Adrenal gland (tissue), 12 donors: Measurements from ENCODE around the gene SBF1. TPM values are rescaled to one million over a fixed set of nuclear protein-coding genes. Genes with fewer than 3 reads are reported as not detected.
"Not testable (repeated sequence)": the region's sequence is repeated elsewhere in the genome, so short reads cannot be mapped to it uniquely, and the experiment has no call there.

Source experiments
- DNase-seq, 7 donors: peaks; one replicate each; pipeline ENCODE4 v3.0.0-alpha.2; 2019 to 2020
- H3K27ac ChIP-seq, 5 donors: fragments of 200-600 bp; sonication (generic) in 4 of 5; 1 replicate in 3 of 5; 2 replicates in 2 of 5; pipeline versions ENCODE4 v1.5.1 to v1.8.0; 2016 to 2020; ENCODE audit warnings: mild to moderate bottlenecking in 1 of 5
- H3K27me3 ChIP-seq: fragments of 200-600 bp; 2 replicates; pipeline ENCODE4 v1.8.0; 2021
- H3K36me3 ChIP-seq, 2 donors: fragments of 200-600 bp; replicated peaks in 1 of 2; 1 replicate in 1 of 2; 2 replicates in 1 of 2; pipeline versions ENCODE4 v1.5.1 to v1.8.0; 2018 to 2022
- H3K4me1 ChIP-seq, 2 donors: fragments of 200-600 bp; replicated peaks in 1 of 2; 1 replicate in 1 of 2; 2 replicates in 1 of 2; pipeline versions ENCODE4 v1.5.1 to v1.8.0; 2018 to 2021
- H3K4me3 ChIP-seq, 4 donors: fragments of 200-600 bp; sonication (generic) in 3 of 4; one replicate each; pipeline ENCODE4 v1.5.1; 2016 to 2018
- H3K9me3 ChIP-seq, 3 donors: fragments of 200-600 bp; sonication (generic) in 1 of 3; replicated peaks in 1 of 3; 1 replicate in 2 of 3; 2 replicates in 1 of 3; pipeline versions ENCODE4 v1.5.1 to v1.8.0; 2016 to 2021
- POLR2A ChIP-seq, 2 donors: fragments of 450-650 bp; IDR thresholded peaks; one replicate each; pipeline ENCODE4 v1.6.1; 2017; ENCODE audit warnings: antibody characterized with exemption in 2 of 2, mild to moderate bottlenecking in 2 of 2, moderate library complexity in 1 of 2
- WGBS, 4 donors: extraction: QIAGEN DNeasy Blood & Tissue Kit in 2 of 4; methylation state at CpG; one replicate each; pipeline versions ENCODE4 v1.1.5 to v1.1.7; 2013 to 2017; 5-methylcytosine and 5-hydroxymethylcytosine counted together
- intact Hi-C, 2 donors: fragments of 100-400 bp; cut with DNase I; formaldehyde crosslinking; loops; one replicate each; pipeline versions ENCODE4 v1.14.1 to v1.15.0; 2022 to 2023
- polyA plus RNA-seq, 3 donors: library from polyadenylated mRNA; stranded (reverse); fragments of 200-250 nt in 2 of 3; fragments of 350-450 nt in 1 of 3; fragmentation: Illumina TruSeq in 1 of 3; extraction: RNeasy Lipid Tissue Mini Kit (QIAGEN cat#74804) in 1 of 3; gene quantifications; one replicate each; pipeline ENCODE4 v1.2.3, GENCODE V29; 2013 to 2014
- total RNA-seq, 9 donors: library from RNA; depleted of rRNA in 4 of 9; stranded (reverse); fragments of >200 nt in 4 of 9; fragments of 120-200 nt in 1 of 9; fragmentation: NEBNext Ultra II Directional in 1 of 9; extraction: Animal tissue kit (Norgen Biotek cat#: 25700) in 1 of 9; gene quantifications; one replicate each; pipeline versions ENCODE4 v1.1.0 to v1.2.4, GENCODE V29; 2013 to 2023
- TF ChIP-seq, protein P1 (sequence below), 6 experiments: fragments of 450-650 bp in 4 of 6; fragments of 200-600 bp in 2 of 6; sonication (generic) in 1 of 6; IDR thresholded peaks; 1 replicate in 5 of 6; 2 replicates in 1 of 6; pipeline versions ENCODE4 v1.5.1 to v1.8.0; 2016 to 2021; ENCODE audit warnings: antibody characterized with exemption in 6 of 6, mild to moderate bottlenecking in 2 of 6, moderate library complexity in 1 of 6
- donor health status: healthy with polysubstance abuse.
- donor health status: Bipolar disorder and iron deficiency.
- donor health status: DM: yes; HTN: yes; CAD: no.
- donor health status: DM: no; HTN: no; CAD: no.
- donor health status: DM: no; HTN: no; CAD: no.
- donor health status: DM: yes; HTN: yes; CAD: no.

SBF1 gene
- total and polyA plus RNA-seq, 12 donors: 8.4 to 117 (median 72.9) TPM

DNA sequence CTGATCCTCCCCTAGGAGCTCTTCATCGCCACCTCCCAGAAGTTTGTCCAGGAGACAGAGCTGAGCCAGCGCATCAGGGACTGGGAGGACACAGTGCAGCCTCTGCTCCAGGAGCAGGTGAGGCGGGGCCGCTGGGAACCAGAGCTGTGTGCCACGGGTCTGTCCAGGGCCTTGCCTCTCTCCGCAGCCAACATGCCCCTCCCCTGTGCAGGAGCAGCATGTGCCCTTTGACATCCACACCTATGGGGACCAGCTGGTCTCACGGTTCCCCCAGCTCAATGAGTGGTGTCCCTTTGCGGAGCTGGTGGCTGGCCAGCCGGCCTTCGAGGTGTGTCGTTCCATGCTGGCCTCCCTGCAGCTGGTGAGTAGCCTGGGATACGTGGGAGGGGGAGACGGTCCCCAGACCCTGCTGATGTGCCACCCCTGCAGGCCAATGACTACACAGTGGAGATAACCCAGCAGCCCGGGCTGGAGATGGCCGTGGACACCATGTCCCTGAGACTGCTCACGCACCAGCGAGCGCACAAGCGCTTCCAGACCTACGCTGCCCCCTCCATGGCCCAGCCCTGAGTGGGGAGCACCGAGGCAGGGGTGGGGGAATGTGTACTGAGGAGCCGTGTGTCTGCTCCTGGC is 48.1 kb upstream of the SBF1 start:
- 78 to 92% (median 88%) methylated on average over 10 to 22 of the region's 22 CpGs for WGBS, 4 donors
- H3K27ac ChIP-seq: no peak overlapping the region
- no peaks in the 10 kb centered on the region for H3K9me3 ChIP-seq
- TF ChIP-seq, protein P1, sequence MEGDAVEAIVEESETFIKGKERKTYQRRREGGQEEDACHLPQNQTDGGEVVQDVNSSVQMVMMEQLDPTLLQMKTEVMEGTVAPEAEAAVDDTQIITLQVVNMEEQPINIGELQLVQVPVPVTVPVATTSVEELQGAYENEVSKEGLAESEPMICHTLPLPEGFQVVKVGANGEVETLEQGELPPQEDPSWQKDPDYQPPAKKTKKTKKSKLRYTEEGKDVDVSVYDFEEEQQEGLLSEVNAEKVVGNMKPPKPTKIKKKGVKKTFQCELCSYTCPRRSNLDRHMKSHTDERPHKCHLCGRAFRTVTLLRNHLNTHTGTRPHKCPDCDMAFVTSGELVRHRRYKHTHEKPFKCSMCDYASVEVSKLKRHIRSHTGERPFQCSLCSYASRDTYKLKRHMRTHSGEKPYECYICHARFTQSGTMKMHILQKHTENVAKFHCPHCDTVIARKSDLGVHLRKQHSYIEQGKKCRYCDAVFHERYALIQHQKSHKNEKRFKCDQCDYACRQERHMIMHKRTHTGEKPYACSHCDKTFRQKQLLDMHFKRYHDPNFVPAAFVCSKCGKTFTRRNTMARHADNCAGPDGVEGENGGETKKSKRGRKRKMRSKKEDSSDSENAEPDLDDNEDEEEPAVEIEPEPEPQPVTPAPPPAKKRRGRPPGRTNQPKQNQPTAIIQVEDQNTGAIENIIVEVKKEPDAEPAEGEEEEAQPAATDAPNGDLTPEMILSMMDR (IDR thresholded peaks at IDR 0.05): no peak
- no peak for TF ChIP-seq POLR2A (IDR thresholded peaks at IDR 0.05)
- peaks cover 0 to 47% of the 10 kb centered on the region in 2 donors for H3K36me3 ChIP-seq
- peak in 1 of 7 donors; percentile 21 for DNase-seq
- no peaks in the 10 kb centered on the region for H3K27me3 ChIP-seq
- no peak overlapping the region for H3K4me3 ChIP-seq
- H3K4me1 ChIP-seq: peaks cover 20 to 23% of the 10 kb centered on the region in 2 donors
- intact Hi-C loops: no loop called here

DNA sequence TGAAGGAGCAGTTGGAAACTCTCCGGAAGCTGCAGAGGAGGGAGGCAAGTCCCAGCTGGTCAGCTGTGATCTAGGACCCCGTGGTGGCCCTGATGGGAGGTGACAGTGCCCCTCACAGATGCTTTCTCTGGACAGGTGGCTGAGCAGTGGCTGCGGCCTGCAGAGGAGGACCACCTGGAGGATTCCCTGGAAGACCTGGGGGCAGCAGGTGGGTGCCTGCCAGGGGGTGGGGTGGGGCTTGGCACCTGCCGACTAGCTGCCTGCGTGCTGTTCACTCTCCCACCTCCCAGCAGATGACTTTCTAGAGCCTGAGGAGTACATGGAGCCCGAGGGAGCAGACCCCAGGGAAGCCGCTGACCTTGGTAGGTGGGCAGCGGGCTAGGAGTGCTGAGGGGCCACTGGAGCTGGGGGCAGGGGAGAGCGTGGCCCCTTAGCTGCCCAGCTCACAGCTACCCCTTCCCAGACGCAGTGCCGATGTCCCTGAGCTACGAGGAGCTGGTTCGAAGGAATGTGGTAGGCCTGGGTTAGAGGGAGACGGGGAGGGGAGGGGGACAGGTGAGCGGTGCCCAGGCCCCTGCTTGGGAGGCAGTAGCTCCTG is 47.5 kb upstream of the SBF1 start:
- Histone ChIP-seq H3K4me3 (no peak overlapping the region), H3K9me3 (no peaks in the 10 kb centered on the region), H3K27ac (no peak overlapping the region), H3K4me1 (peaks cover 20 to 23% of the 10 kb centered on the region in 2 donors), H3K36me3 (peaks cover 0 to 54% of the 10 kb centered on the region in 2 donors), H3K27me3 (no peaks in the 10 kb centered on the region)
- intact Hi-C loops: no loop called here
- TF ChIP-seq, protein P1 (IDR thresholded peaks at IDR 0.05): no peak
- TF ChIP-seq POLR2A (IDR thresholded peaks at IDR 0.05): no peak
- peak in 1 of 7 donors; percentile 15 for DNase-seq
- 82 to 97% (median 89%) methylated on average over 3 to 15 of the region's 15 CpGs for WGBS, 4 donors

DNA sequence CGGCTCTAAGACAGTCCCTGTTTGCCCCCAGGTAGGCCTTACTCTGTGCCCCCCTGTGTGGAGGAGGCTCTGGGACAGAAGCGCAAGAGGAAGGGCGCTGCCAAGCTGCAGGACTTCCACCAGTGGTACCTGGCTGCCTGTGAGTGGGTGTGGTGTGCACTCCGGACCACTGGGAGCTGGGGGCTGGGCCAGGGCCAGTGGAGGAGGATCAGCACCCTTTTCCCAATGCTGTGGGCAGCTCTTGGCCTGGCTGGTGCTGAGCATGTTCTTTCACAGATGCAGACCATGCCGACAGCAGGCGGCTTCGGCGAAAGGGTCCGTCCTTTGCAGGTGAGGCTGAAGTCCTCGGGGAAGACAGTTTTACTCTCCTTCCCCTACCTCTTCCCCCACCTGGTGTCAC is 46.9 kb upstream of the SBF1 start:
- H3K4me3 ChIP-seq: no peak overlapping the region
- H3K27me3 ChIP-seq: no peaks in the 10 kb centered on the region
- intact Hi-C loops: no loop called here
- H3K9me3 ChIP-seq: no peaks in the 10 kb centered on the region
- DNase-seq: no peak
- H3K27ac ChIP-seq: no peak overlapping the region
- peaks cover 0 to 54% of the 10 kb centered on the region in 2 donors for H3K36me3 ChIP-seq
- TF ChIP-seq POLR2A (IDR thresholded peaks at IDR 0.05): no peak
- TF ChIP-seq, protein P1 (IDR thresholded peaks at IDR 0.05): no peak
- WGBS, 4 donors: 89 to 100% (median 93%) methylated on average over 1 to 10 of the region's 10 CpGs
- H3K4me1 ChIP-seq: peaks cover 18 to 20% of the 10 kb centered on the region in 2 donors

DNA sequence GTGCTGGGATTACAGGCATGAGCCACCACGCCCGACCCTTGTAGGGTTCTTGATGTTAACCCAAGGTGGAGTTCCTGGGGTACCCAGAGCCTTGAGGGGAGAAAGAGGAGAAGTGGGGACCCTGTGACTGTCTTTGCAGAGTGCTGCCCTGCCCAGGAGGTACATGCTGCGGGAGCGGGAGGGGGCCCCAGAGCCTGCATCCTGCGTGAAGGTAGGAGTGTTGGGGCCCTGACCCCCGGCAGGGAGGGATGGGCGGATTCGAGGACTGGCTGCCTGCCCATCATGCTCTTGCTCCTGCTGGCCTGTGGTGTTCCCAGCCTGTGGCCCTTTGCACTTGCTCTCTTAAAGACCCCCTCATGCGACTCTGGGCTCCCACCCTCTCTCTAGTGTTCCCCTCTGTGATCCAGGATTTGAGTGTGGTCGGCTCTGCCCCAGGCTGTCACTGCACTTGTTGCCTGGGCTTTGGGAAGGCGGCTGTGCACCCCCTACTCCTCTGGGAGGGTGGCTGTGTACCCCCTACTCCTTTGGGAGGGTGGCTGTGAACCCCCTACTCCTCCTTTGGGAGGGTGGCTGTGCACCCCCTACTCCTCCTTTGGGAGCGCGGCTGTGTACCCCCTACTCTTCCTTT is 46.1 kb upstream of the SBF1 start:
- H3K36me3 ChIP-seq: peaks cover 0 to 54% of the 10 kb centered on the region in 2 donors
- TF ChIP-seq POLR2A (IDR thresholded peaks at IDR 0.05): no peak
- TF ChIP-seq, protein P1 (IDR thresholded peaks at IDR 0.05): no peak
- peaks cover 11 to 13% of the 10 kb centered on the region in 2 donors for H3K4me1 ChIP-seq
- H3K9me3 ChIP-seq: no peaks in the 10 kb centered on the region
- peak in 1 of 7 donors; percentile 15 for DNase-seq
- intact Hi-C loops: no loop called here
- no peaks in the 10 kb centered on the region for H3K27me3 ChIP-seq
- no peak overlapping the region for H3K4me3 ChIP-seq
- WGBS, 4 donors: 91 to 98% (median 94%) methylated on average over 5 to 13 of the region's 13 CpGs
- no peak overlapping the region for H3K27ac ChIP-seq

DNA sequence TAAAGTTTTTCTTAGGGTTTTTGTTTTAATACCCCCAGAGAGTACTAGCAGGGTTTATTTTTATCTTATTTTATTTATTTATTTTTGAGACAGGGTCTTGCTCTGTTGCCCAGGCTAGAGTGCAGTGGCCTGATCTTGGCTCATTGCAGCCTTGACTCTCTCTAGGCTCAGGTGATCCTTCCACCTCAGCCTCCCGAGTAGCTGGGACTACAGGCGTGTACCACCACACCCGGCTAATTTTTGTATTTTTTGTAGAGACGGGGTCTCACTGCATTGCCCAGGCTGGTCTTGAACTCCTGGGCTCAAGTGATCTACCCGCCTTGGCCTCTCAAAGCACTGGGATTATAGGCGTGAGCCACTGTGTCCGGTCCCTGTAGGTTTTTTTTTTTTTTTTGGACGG is 45.3 kb upstream of the SBF1 start:
- Histone ChIP-seq H3K4me1 (peaks cover 11 to 13% of the 10 kb centered on the region in 2 donors), H3K36me3 (peaks cover 0 to 54% of the 10 kb centered on the region in 2 donors)
- DNase-seq, H3K27me3 ChIP-seq, H3K9me3 ChIP-seq, H3K27ac ChIP-seq, H3K4me3 ChIP-seq, intact Hi-C loops: not testable (repeated sequence)
- WGBS, 4 donors: 91 to 99% (median 96%) methylated on average over 8 of the region's 8 CpGs
